ENCODE data around the gene RPS19BP1. TPM values are rescaled to one million over a fixed set of nuclear protein-coding genes. Genes with fewer than 3 reads are reported as not detected.

The RPS19BP1 gene
- total and polyA plus RNA-seq, 2 of the 8 experiments (the other 6 are each of a cell fraction or from before 2014, with no cell fraction given), result 77.9 to 97.9 TPM

DNA sequence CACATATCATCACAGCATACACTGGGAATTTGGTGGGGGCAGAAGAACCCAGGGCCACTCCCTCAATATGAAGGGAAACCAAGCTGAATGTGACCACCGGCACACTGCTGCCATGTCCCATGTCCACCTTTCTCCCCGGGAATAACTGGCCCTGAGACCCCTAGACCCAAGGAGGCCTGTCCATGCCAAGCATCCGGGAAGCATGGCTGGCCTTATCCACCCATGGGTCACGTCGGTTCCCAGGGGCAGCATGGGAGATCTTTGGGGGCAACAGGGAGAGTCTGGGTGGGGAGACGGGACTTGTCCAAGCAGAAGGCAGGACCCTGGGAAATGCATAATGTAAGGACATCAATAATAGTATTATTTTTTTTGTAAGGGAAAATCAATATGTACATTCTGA, 40.9 kb downstream of the RPS19BP1 start (continued):
- TF ChIP-seq, protein P1, sequence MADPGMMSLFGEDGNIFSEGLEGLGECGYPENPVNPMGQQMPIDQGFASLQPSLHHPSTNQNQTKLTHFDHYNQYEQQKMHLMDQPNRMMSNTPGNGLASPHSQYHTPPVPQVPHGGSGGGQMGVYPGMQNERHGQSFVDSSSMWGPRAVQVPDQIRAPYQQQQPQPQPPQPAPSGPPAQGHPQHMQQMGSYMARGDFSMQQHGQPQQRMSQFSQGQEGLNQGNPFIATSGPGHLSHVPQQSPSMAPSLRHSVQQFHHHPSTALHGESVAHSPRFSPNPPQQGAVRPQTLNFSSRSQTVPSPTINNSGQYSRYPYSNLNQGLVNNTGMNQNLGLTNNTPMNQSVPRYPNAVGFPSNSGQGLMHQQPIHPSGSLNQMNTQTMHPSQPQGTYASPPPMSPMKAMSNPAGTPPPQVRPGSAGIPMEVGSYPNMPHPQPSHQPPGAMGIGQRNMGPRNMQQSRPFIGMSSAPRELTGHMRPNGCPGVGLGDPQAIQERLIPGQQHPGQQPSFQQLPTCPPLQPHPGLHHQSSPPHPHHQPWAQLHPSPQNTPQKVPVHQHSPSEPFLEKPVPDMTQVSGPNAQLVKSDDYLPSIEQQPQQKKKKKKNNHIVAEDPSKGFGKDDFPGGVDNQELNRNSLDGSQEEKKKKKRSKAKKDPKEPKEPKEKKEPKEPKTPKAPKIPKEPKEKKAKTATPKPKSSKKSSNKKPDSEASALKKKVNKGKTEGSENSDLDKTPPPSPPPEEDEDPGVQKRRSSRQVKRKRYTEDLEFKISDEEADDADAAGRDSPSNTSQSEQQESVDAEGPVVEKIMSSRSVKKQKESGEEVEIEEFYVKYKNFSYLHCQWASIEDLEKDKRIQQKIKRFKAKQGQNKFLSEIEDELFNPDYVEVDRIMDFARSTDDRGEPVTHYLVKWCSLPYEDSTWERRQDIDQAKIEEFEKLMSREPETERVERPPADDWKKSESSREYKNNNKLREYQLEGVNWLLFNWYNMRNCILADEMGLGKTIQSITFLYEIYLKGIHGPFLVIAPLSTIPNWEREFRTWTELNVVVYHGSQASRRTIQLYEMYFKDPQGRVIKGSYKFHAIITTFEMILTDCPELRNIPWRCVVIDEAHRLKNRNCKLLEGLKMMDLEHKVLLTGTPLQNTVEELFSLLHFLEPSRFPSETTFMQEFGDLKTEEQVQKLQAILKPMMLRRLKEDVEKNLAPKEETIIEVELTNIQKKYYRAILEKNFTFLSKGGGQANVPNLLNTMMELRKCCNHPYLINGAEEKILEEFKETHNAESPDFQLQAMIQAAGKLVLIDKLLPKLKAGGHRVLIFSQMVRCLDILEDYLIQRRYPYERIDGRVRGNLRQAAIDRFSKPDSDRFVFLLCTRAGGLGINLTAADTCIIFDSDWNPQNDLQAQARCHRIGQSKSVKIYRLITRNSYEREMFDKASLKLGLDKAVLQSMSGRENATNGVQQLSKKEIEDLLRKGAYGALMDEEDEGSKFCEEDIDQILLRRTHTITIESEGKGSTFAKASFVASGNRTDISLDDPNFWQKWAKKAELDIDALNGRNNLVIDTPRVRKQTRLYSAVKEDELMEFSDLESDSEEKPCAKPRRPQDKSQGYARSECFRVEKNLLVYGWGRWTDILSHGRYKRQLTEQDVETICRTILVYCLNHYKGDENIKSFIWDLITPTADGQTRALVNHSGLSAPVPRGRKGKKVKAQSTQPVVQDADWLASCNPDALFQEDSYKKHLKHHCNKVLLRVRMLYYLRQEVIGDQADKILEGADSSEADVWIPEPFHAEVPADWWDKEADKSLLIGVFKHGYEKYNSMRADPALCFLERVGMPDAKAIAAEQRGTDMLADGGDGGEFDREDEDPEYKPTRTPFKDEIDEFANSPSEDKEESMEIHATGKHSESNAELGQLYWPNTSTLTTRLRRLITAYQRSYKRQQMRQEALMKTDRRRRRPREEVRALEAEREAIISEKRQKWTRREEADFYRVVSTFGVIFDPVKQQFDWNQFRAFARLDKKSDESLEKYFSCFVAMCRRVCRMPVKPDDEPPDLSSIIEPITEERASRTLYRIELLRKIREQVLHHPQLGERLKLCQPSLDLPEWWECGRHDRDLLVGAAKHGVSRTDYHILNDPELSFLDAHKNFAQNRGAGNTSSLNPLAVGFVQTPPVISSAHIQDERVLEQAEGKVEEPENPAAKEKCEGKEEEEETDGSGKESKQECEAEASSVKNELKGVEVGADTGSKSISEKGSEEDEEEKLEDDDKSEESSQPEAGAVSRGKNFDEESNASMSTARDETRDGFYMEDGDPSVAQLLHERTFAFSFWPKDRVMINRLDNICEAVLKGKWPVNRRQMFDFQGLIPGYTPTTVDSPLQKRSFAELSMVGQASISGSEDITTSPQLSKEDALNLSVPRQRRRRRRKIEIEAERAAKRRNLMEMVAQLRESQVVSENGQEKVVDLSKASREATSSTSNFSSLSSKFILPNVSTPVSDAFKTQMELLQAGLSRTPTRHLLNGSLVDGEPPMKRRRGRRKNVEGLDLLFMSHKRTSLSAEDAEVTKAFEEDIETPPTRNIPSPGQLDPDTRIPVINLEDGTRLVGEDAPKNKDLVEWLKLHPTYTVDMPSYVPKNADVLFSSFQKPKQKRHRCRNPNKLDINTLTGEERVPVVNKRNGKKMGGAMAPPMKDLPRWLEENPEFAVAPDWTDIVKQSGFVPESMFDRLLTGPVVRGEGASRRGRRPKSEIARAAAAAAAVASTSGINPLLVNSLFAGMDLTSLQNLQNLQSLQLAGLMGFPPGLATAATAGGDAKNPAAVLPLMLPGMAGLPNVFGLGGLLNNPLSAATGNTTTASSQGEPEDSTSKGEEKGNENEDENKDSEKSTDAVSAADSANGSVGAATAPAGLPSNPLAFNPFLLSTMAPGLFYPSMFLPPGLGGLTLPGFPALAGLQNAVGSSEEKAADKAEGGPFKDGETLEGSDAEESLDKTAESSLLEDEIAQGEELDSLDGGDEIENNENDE (IDR thresholded peaks at IDR 0.05; ENCODE audit: insufficient replicate concordance, low read length), result no peak
- no peak for TF ChIP-seq TAF7 (optimal IDR thresholded peaks at IDR 0.05; ENCODE audit: borderline replicate concordance, low read depth, low read length)
- no peak for TF ChIP-seq SP1 (IDR thresholded peaks at IDR 0.05; ENCODE audit: low read depth, low read length)
- TF ChIP-seq TEAD4 (IDR thresholded peaks at IDR 0.05; ENCODE audit: low read depth, low read length), result no peak
